Measurements from ENCODE around the gene INPP4B. TPM values are rescaled to one million over a fixed set of nuclear protein-coding genes. Genes with fewer than 3 reads are reported as not detected.

INPP4B gene
- total RNA-seq, 1 experiment from 2014 or later: 114 TPM

DNA sequence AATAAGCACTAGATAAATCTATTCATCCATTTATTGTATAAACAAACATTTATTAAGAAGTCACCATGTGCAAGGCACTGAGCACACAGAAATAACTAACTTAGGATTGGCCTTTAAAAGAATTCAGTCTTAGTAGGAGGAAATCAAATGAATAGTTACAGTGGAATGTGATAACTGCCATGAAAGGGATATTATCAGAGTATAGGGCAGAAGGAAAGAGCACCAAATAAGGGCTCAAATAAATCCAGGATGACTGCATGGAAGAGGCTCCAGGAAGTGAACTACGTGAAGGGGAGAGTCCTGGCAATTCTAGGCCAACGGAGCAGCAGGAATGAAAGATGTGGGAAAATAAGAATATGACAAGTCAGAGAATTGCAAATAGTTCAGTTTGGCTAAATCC is 406.0 kb downstream of the INPP4B start:
- DNase-seq: peak; percentile 40
- BruUV-seq (replicated peaks): no TSS peak
- H3K27ac Mint-ChIP-seq (ENCODE audit: unreplicated experiment): peak overlapping the region; percentile 100

GRCh38 chr4:142435599-142436235 is 410.4 kb downstream of the INPP4B start:
- no peak overlapping the region for H3K27ac Mint-ChIP-seq (ENCODE audit: unreplicated experiment)
- peaks cover 3% of the 10 kb centered on the region for H3K9me3 Mint-ChIP-seq (ENCODE audit: low read depth, unreplicated experiment)
- H3K4me1 Mint-ChIP-seq (ENCODE audit: low read depth, unreplicated experiment): peaks cover 63% of the 10 kb centered on the region
- BruUV-seq (replicated peaks): no TSS peak
- DNase-seq: peak; percentile 32
- peaks cover 37% of the 10 kb centered on the region for H3K36me3 Mint-ChIP-seq (ENCODE audit: insufficient read depth, unreplicated experiment)
- no peaks in the 10 kb centered on the region for H3K27me3 Mint-ChIP-seq (ENCODE audit: unreplicated experiment)
- H3K4me3 Mint-ChIP-seq (ENCODE audit: low read depth, unreplicated experiment): no peak overlapping the region
- intact Hi-C loops (cut with micrococcal nuclease; ENCODE audit: unreplicated experiment): no loop called here
- TF ChIP-seq, protein P1, sequence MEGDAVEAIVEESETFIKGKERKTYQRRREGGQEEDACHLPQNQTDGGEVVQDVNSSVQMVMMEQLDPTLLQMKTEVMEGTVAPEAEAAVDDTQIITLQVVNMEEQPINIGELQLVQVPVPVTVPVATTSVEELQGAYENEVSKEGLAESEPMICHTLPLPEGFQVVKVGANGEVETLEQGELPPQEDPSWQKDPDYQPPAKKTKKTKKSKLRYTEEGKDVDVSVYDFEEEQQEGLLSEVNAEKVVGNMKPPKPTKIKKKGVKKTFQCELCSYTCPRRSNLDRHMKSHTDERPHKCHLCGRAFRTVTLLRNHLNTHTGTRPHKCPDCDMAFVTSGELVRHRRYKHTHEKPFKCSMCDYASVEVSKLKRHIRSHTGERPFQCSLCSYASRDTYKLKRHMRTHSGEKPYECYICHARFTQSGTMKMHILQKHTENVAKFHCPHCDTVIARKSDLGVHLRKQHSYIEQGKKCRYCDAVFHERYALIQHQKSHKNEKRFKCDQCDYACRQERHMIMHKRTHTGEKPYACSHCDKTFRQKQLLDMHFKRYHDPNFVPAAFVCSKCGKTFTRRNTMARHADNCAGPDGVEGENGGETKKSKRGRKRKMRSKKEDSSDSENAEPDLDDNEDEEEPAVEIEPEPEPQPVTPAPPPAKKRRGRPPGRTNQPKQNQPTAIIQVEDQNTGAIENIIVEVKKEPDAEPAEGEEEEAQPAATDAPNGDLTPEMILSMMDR (IDR thresholded peaks at IDR 0.05; ENCODE audit: unreplicated experiment): no peak
- CTCF ChIA-PET: no interaction called here

More for the DNA sequence above, 406.0 kb downstream of the INPP4B start:
- H3K4me3 Mint-ChIP-seq (ENCODE audit: low read depth, unreplicated experiment): peak overlapping the region; percentile 53
- H3K4me1 Mint-ChIP-seq (ENCODE audit: low read depth, unreplicated experiment): peaks cover 76% of the 10 kb centered on the region
- peaks cover 7% of the 10 kb centered on the region for H3K9me3 Mint-ChIP-seq (ENCODE audit: low read depth, unreplicated experiment)
- intact Hi-C loops (cut with micrococcal nuclease; ENCODE audit: unreplicated experiment): loop anchor here (2.0 kb wide), 1 partner anchor 31 kb away; no protein-coding TSS in a partner anchor
- peaks cover 33% of the 10 kb centered on the region for H3K36me3 Mint-ChIP-seq (ENCODE audit: insufficient read depth, unreplicated experiment)
- CTCF ChIA-PET: interaction anchor here (0.6 kb wide), 1 partner anchor 35 kb away, joined by 3 read pairs; no protein-coding TSS in a partner anchor
- TF ChIP-seq, protein P1 (IDR thresholded peaks at IDR 0.05; ENCODE audit: unreplicated experiment): no peak
- no peaks in the 10 kb centered on the region for H3K27me3 Mint-ChIP-seq (ENCODE audit: unreplicated experiment)

DNA sequence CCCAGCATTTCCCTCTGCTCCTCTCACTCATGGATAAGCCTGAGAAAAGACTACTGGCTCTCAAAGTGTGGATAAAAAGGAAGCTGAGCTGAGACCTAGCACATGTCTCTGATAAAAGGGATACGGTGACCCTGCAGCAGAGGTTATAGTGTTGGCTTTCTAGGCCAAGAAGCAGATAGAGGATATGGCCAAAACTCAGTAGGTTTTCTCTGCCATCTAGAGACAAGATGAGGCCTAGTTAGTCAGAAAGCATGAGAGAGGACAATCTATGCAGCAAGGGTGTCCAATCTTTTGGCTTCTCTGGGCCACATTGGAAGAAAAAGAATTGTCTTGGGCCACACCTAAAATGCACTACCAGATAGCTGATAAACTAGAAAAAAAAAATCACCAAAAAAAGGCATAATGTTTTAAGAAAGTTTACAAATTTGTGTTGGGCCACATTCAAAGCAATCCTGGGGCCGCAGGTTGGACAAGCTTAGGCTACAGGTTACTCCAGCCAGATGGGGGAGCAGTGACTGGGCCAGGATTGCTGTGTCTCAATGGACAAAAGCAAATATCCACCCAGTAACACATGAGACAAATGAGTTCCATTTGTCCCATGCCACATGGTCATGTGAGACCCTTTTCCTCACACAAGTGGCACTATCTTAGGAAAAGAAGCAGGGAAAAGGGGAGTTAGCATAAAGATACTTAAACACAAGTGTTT is 411.4 kb downstream of the INPP4B start:
- BruUV-seq (replicated peaks): no TSS peak
- CTCF ChIA-PET: no interaction called here
- peak; percentile 14 for DNase-seq
- Mint-ChIP-seq H3K27ac (ENCODE audit: unreplicated experiment) (peak overlapping the region; percentile 61), H3K9me3 (ENCODE audit: low read depth, unreplicated experiment) (peaks cover 3% of the 10 kb centered on the region), H3K27me3 (ENCODE audit: unreplicated experiment) (no peaks in the 10 kb centered on the region), H3K4me1 (ENCODE audit: low read depth, unreplicated experiment) (peaks cover 53% of the 10 kb centered on the region), H3K4me3 (ENCODE audit: low read depth, unreplicated experiment) (no peak overlapping the region), H3K36me3 (ENCODE audit: insufficient read depth, unreplicated experiment) (peaks cover 30% of the 10 kb centered on the region)
- TF ChIP-seq, protein P1 (IDR thresholded peaks at IDR 0.05; ENCODE audit: unreplicated experiment): no peak
- intact Hi-C loops (cut with micrococcal nuclease; ENCODE audit: unreplicated experiment): no loop called here

DNA sequence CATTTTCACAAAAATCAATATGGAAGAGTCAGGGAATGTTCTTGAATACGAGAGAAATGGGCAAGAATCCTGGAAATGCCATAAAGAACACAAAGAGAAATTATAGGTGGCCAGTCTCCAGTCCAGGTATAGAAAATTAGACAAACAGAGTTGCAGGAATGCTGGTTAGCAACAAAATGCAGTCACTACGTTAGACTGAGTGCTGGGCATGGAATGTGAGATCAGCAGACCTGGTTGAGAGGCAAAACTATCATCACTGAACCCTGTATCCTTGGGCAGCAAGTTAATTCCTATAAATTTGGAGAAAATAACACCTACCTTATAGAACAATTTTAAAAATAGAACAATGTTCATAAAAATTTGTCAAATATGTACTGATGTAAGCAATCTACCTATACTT is 417.4 kb downstream of the INPP4B start:
- H3K36me3 Mint-ChIP-seq (ENCODE audit: insufficient read depth, unreplicated experiment): peaks cover 31% of the 10 kb centered on the region
- H3K4me1 Mint-ChIP-seq (ENCODE audit: low read depth, unreplicated experiment): peaks cover 7% of the 10 kb centered on the region
- DNase-seq: no peak
- TF ChIP-seq, protein P1 (IDR thresholded peaks at IDR 0.05; ENCODE audit: unreplicated experiment): no peak
- H3K9me3 Mint-ChIP-seq (ENCODE audit: low read depth, unreplicated experiment): no peaks in the 10 kb centered on the region
- H3K4me3 Mint-ChIP-seq (ENCODE audit: low read depth, unreplicated experiment): no peak overlapping the region
- CTCF ChIA-PET: no interaction called here
- H3K27me3 Mint-ChIP-seq (ENCODE audit: unreplicated experiment): no peaks in the 10 kb centered on the region
- no peak overlapping the region for H3K27ac Mint-ChIP-seq (ENCODE audit: unreplicated experiment)
- no TSS peak for BruUV-seq (replicated peaks)
- intact Hi-C loops (cut with micrococcal nuclease; ENCODE audit: unreplicated experiment): no loop called here
